GM10266 (cell line): ENCODE measurements around the gene KCNJ9.

Source experiments
- DNase-seq: peaks from one replicate; pipeline ENCODE4 v3.0.0; 2012; ENCODE audit errors: extremely low spot score
- CTCF ChIP-seq: IDR thresholded peaks from 2 replicates; pipeline ENCODE4 v1.5.1; 2012; ENCODE audit warnings: mild to moderate bottlenecking, low read depth; ENCODE audit not compliant: control insufficient read depth, insufficient read depth; ENCODE audit errors: missing control alignments

Gene KCNJ9

DNA sequence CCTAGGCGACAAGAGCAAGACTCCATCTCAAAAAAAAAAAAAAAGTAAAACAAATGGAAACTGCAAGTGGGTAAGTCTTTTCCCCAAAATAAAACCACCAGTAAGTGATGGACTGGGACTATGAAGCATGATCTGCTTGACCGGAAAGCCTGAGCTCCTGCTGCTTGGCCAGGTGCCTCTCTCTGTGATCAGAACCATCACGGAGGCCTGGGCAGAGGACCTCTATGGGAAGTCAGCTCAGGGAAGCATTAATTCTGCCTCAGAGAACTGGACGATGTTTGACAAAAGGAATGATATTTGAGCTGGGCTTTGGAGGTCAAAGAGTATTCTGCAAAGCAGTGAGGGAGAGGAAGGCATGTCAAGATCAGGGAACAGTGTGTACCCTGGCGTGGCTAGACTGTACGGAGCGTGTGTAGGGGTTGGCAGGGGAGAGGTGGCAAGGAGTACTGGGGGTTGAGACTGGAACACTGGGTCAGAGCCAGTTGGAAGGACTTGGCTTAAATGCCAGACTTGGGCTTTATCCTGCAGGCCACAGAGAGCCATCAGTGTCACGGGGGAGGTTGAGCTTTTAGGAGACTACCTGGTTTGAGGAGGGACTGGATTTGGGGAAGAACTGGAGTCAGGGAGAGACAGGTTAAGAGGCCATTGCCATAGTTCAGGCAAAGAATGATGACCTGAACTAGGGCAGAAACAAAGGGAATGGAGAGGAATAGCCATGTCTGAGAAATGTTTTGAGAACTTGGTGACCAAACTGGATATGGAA lies 50.6 kb downstream of the KCNJ9 start:
- no peak for TF ChIP-seq CTCF

GRCh38 chr1:160133990-160134770 lies 52.8 kb downstream of the KCNJ9 start:
- DNase-seq = no peak
- TF ChIP-seq CTCF = no peak

More for the DNA sequence above, 50.6 kb downstream of the KCNJ9 start:
- no peak for DNase-seq

GRCh38 chr1:160134791-160135572 lies 53.6 kb downstream of the KCNJ9 start:
- TF ChIP-seq CTCF = no peak
- DNase-seq = no peak

DNA sequence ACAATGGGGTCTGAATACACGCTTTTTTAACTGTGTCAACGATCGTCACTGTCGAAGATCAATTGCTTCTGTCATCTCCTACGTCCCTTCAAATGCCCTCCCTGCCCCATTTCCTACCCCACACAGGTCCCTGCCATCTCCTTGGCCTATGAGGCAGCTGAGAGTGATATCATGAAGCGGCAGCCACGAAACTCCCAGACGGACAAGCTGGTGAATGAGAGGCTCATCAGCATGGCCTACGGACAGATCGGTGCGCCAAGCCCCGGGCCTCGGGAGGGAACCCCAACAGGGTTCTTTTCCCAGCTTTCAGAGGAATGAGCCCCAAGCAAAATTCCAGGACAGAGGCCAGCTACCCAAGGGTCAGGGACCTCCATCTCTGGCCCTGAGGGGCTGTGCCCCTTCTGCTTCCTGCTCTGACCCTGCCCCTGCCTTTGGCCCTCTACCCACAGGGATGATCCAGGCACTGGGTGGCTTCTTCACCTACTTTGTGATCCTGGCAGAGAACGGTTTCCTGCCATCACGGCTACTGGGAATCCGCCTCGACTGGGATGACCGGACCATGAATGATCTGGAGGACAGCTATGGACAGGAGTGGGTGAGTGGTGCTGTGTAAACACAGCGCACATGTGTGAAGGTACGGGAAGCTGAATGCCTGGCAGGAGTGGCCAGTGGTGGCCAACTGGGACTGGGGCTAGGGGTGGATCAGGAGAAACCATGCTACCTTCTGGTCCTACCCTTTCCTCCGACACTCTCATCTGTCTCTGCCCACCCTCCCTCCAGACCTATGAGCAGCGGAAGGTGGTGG lies 55.0 kb downstream of the KCNJ9 start:
- DNase-seq = no peak
- no peak for TF ChIP-seq CTCF

GRCh38 chr1:160136926-160137200 lies 55.5 kb downstream of the KCNJ9 start:
- DNase-seq = no peak
- TF ChIP-seq CTCF = no peak

DNA sequence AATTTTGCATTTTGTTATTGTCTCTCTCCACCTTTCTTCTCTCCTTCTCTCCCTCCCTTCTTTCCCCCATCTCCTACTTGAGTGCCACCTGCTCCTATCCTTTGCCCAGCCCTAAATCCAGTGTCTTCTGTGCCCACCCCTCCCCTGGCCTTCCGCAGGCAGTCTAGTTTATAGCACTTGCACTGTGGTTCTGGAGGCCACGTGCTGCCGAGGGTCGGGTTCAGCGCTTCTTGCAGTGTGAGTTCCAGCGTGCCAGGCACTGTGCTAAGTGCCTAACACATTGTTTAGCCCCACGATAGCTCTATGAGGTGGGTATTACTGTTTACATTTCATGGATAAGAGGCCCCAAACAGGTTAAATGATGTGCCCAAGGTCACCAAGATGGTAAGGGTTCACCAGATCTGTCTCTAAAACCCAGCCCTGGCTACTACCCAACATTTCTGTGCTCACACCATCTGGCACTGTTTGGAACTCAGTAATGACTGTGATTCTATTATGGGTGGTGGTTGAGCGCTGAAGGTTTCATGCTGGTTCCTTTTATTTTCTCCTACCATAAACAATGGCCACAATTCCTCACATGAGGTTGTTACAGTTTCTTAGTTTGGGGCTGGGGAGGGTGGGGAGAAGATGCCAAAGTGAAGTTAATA lies 56.0 kb downstream of the KCNJ9 start:
- DNase-seq = no peak
- TF ChIP-seq CTCF = no peak
